ENCODE results near the gene ATP6V0A4. TPM values are rescaled to one million over a fixed set of nuclear protein-coding genes. Genes with fewer than 3 reads are reported as not detected.

Gene ATP6V0A4
- total RNA-seq, 2 donors from 2014 or later, result 0.29 to 0.44 TPM

GRCh38 chr7:138770904-138771303 is 27.1 kb downstream of the ATP6V0A4 start:
- Mint-ChIP-seq H3K4me3 (no peak overlapping the region), H3K4me1 (peaks cover 5% of the 10 kb centered on the region), H3K27ac (no peak overlapping the region), H3K9me3 (no peaks in the 10 kb centered on the region), H3K27me3 (ENCODE audit: insufficient read depth) (peaks cover 9% of the 10 kb centered on the region), H3K36me3 (ENCODE audit: low read depth) (no peaks in the 10 kb centered on the region)
- no peak for TF ChIP-seq CTCF (conservative IDR thresholded peaks at IDR 0.05)
- no peaks in the 10 kb centered on the region for H3K36me3 ChIP-seq (ENCODE audit: control insufficient read depth, insufficient read depth, low read length)
- H3K4me3 ChIP-seq (ENCODE audit: low read length), result no peak overlapping the region
- no peak overlapping the region for H3K27ac ChIP-seq (ENCODE audit: low read depth, low read length)
- no peak for DNase-seq
- H3K9ac ChIP-seq (ENCODE audit: extremely low read depth, low read length, poor library complexity, severe bottlenecking), result no peak overlapping the region
- H3K9me3 ChIP-seq (ENCODE audit: control insufficient read depth, low read length), result no peaks in the 10 kb centered on the region
- WGBS, 2 experiments (ENCODE audit: insufficient coverage in 1 of 2, insufficient read length in 1 of 2), result 89 to 92% methylated on average over 3 to 8 of the region's 8 CpGs
- H3K27me3 ChIP-seq (ENCODE audit: control insufficient read depth, insufficient read depth, low read length, poor library complexity, severe bottlenecking), result no peaks in the 10 kb centered on the region
- H3K4me1 ChIP-seq (ENCODE audit: control insufficient read depth, insufficient read depth, low read length), result no peaks in the 10 kb centered on the region

DNA sequence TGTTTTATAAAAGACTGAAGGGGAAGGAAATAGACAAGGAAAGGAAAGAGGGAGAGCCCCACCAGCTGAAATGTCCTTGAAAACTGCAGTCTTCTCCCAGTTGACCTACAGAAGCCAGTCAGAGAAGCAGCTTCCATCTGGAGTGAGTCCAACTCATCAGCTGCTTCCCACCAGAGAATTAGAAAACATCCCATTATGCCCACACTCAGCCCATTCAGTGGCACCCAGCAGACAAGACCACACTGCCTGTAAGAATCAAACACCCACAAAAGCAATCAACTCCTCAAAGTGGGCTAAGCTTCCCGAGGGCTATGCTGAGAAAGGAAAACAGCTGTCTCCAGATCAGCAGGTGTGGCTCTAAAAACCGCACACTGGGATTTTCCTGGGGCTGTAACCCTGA is 29.8 kb downstream of the ATP6V0A4 start:
- Histone ChIP-seq H3K9me3 (ENCODE audit: control insufficient read depth, low read length) (no peaks in the 10 kb centered on the region), H3K27ac (ENCODE audit: low read depth, low read length) (no peak overlapping the region), H3K27me3 (ENCODE audit: control insufficient read depth, insufficient read depth, low read length, poor library complexity, severe bottlenecking) (no peaks in the 10 kb centered on the region), H3K4me3 (ENCODE audit: low read length) (no peak overlapping the region), H3K9ac (ENCODE audit: extremely low read depth, low read length, poor library complexity, severe bottlenecking) (no peak overlapping the region), H3K4me1 (ENCODE audit: control insufficient read depth, insufficient read depth, low read length) (no peaks in the 10 kb centered on the region), H3K36me3 (ENCODE audit: control insufficient read depth, insufficient read depth, low read length) (no peaks in the 10 kb centered on the region)
- peaks cover 6% of the 10 kb centered on the region for H3K27me3 Mint-ChIP-seq (ENCODE audit: insufficient read depth)
- H3K27ac Mint-ChIP-seq, result no peak overlapping the region
- DNase-seq, result no peak
- 71 to 85% methylated on average over 1 to 2 of the region's 2 CpGs for WGBS, 2 experiments (ENCODE audit: insufficient coverage in 1 of 2, insufficient read length in 1 of 2)
- H3K4me3 Mint-ChIP-seq, result no peak overlapping the region
- peaks cover under 1% of the 10 kb centered on the region for H3K4me1 Mint-ChIP-seq
- no peak for TF ChIP-seq CTCF (conservative IDR thresholded peaks at IDR 0.05)
- no peaks in the 10 kb centered on the region for H3K36me3 Mint-ChIP-seq (ENCODE audit: low read depth)
- no peaks in the 10 kb centered on the region for H3K9me3 Mint-ChIP-seq

- Histone ChIP-seq H3K9me3 (ENCODE audit: control insufficient read depth, low read length) (no peaks in the 10 kb centered on the region), H3K9ac (ENCODE audit: extremely low read depth, low read length, poor library complexity, severe bottlenecking) (no peak overlapping the region), H3K36me3 (ENCODE audit: control insufficient read depth, insufficient read depth, low read length) (no peaks in the 10 kb centered on the region), H3K4me3 (ENCODE audit: low read length) (no peak overlapping the region), H3K4me1 (ENCODE audit: control insufficient read depth, insufficient read depth, low read length) (no peaks in the 10 kb centered on the region), H3K27ac (ENCODE audit: low read depth, low read length) (no peak overlapping the region), H3K27me3 (ENCODE audit: control insufficient read depth, insufficient read depth, low read length, poor library complexity, severe bottlenecking) (peaks cover 31% of the 10 kb centered on the region)
- no peaks in the 10 kb centered on the region for H3K9me3 Mint-ChIP-seq
- TF ChIP-seq CTCF (conservative IDR thresholded peaks at IDR 0.05), result no peak
- no peaks in the 10 kb centered on the region for H3K36me3 Mint-ChIP-seq (ENCODE audit: low read depth)
- WGBS, 2 experiments (ENCODE audit: insufficient coverage in 1 of 2, insufficient read length in 1 of 2), result 90 to 92% methylated on average over 2 to 4 of the region's 4 CpGs
- DNase-seq, result no peak
- H3K27ac Mint-ChIP-seq, result no peak overlapping the region
- H3K4me1 Mint-ChIP-seq, result peaks cover 17% of the 10 kb centered on the region
- H3K4me3 Mint-ChIP-seq, result no peak overlapping the region
- peaks cover 6% of the 10 kb centered on the region for H3K27me3 Mint-ChIP-seq (ENCODE audit: insufficient read depth)
Measured at GRCh38 chr7:138756591-138757242, 41.3 kb downstream of the ATP6V0A4 start.
